Effector CD4-positive, alpha-beta T cell (primary cell): ENCODE data around the gene ZFP92.

ENCODE experiments used
- DNase-seq: peaks from one replicate; pipeline ENCODE4 v3.0.0-alpha.2; 2020

The ZFP92 gene

DNA sequence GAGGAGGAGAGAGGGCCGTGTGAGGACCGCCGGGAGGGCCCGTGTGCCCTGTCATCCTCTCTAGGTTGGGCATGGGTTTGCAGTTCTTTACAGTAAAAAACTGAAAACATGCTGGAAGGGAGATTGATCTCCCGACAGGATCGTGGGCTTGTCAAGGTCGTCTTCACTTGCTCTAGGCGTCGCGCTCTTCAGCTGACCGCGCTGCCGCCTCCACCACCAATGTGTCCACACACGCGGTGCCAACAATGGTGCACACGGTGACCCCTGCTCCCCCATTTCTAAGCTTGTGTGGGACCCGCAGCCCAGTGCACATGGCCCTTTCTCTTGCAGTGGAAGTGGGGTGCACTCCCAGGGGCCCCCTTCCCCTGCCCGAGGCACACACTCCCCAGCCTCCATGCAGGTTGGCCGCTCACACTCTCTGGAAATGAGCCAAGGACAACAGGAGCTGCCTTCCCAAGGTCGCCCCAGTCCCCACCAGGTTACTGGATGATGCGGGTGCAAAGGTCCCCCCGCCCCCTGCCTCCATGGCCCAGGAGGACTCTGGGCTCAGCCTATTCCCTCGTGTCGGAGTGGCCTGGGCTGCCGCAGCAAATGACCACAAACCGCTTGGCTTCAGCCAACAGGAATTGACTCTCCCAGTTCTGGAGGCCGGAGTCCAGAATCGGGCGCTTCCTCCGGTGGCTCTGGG lies 1.7 kb upstream of the ZFP92 start:
- no peak for DNase-seq

DNA sequence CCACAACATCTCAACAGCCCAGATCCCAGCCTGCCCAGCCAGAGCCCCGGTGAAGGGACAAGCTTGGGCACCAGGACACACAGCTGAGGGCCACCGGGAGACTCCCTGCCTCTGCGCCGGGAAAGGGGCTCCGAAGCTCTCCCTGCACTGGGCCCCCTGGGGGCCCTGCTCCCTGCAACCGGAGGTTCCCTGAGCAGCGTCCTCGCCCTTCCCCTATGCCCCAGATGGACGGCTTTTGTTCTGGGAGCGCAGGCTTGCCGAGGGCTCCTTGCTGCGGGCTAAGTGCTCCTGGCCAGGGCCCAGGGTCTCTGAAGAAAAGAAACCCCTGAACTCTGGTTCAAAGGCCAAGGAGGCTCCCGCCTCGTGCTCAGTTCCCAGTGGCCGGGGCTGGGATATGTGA lies 899 bp upstream of the ZFP92 start:
- DNase-seq = no peak

DNA sequence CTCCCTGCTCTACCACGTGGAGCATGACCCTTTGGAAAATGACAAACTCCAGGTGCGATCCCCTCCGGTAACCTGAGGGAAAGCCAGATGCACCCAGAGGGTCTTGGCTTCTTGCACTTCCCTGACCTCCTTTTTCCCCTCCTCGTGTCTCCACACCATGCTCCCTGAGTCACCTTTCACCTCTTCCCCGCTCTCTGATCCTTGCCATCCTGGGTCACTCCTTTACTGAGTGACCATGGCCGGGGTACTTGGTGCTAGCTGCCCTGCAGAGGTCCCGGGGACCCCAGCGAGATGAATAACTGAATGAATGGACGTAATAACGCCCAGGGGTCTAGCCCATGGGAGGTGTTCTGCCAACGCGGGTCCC lies 401 bp upstream of the ZFP92 start:
- DNase-seq = no peak

DNA sequence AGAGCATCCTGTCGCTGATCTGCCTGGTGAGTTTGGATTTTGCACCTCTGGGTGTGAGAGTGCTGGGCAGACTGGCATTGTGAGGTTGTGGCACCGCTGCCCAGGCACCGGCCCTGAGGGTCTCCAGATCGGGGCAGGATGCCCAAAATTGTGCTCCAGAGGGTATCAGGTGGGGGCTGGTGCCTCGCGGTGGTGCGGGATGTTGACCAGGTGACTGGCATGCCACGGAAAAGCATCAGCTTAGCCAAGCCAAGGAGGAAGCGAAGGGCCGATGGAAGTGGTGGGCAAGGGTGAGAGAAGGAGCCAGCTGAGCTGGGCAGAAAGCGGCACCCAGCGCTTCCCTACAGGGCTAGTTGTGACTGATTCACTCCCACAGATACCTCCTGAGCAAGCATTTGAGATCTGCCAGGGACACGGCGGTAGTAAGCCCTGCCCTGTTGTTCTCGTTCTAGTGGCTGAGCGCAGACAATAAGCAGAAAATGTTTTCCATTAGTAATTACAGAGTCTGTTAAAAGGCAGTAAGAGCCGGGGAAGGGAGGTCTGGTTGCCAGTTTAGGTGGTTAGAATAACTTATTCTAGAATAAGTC lies 809 bp downstream of the ZFP92 start:
- DNase-seq = no peak

DNA sequence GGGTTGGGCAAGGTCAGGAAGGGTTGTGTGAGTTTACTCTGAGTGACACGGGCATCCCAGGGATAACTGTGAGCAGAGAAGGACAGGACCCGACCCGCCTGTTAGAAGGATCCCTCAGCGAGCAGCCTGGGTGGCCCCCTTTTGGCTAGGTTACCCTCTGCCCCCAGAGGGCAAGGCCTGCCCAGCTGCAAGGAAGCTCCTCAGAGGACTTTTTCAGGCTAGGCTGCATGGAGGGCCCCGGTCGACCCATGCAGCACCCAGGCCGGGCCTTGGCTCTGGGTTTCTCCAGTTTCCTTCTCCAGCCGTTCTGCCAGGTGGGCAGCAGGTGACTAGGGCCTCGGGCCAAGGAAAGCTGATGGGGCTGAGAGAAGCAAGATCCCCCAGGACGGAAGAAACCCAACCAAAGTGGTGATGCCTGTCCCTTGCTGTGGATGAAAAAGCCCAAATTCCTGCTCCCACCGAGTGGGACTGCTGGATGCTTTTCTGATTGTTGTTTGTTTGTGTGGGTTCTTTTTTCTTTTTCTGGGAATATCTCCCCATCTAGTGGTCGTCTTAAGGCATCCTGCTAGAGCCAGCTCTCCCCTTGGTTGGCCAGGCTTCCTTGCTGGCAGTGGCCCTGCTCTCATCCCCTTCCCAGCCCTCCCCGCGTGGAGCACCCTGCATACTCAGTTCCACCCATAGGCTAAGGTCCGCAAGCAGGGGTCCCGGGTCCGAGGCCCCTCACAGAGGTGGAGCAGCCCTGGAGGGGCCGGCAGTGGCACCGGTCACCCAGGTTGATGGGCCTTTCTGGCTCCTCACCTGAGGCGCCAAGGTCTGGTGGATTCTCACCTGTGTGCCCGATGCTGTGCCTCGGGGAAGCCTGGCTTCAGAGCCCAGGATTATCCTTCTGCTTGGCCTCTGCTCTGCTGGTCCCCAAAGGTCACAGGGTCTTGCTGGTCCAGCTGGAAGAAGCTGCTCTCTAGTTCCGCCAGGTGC lies 1.8 kb downstream of the ZFP92 start:
- no peak for DNase-seq

DNA sequence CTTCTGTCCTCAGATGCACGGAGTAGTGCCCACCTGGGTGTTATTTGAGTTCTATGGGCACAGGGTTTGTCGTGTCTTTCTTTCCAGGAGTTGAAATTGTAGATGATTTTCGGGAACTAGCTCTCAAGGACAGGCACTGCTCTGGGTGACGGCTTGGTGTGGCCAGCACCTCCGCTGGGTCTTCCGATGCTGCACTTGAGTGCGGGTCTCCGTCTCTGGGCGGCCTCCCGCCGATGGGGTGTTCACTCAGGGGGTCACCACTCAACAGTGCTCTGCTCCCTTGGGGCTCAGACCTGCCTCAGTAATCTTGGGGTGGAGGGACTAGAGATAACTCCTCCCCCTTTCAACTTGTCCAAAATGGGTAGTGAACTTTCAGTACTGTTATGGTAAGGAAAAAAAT lies 2.5 kb downstream of the ZFP92 start:
- no peak for DNase-seq

DNA sequence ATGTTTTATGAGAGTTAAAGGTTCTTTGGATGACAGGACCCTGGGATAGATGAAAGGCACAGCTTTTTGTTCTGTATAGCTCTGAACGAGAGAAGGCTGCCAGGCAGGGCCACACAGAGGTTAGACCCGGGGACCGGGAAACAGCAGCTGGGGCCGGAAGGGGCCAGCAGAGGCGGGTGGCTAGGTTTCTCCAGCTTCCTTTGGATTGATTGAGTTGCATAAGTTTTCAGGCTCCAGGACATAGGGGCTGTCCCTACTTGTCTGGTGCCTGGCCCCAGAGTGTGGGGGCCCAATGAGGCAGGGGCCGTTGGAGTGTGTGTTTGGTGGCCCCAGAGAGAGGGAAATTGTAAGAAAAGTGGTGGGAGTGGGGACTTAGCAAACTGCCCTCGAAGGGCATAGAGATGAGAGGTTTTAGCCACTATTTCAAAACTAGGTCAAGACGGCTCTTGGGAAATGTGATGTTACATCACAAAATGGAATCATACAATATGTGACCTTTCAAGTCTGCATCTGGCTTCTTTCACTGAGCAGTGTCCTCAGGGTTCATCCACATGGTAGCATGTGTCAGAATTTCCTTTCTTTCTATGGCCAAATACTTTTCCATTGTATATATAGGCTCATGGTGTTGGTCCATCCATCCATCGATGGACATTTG lies 3.7 kb downstream of the ZFP92 start:
- no peak for DNase-seq

DNA sequence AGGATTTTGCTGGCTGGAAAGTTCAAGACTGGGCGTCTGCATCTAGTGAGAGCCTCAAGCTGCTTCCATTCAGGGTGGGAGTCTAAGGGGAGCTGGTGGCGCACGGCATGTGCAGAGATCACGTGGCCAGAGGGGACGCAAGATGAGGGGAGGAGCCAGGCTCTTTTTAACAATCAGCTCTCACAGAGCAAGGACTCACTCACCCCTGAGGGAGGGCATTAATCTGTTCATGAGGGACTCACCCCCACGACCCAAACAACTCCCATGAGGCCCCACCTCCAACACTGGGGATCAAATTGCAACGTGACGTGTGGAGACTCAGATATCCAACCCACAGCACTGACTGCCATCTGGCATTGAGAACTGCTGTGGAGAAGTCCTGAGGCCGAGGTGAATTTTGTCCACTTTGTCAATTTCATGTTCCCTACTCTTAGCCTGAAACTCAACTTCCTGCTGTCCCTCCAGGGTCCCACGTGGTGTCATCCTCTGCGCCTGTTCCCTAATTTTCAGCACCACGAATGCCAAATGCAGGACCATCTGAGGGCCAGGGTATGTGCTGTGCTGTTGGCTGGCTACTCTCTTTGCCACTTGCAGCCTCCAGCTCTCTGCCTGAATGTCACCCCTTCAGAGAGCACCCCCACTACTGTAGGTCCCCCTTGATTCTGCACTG lies 5.6 kb downstream of the ZFP92 start:
- DNase-seq = no peak

DNA sequence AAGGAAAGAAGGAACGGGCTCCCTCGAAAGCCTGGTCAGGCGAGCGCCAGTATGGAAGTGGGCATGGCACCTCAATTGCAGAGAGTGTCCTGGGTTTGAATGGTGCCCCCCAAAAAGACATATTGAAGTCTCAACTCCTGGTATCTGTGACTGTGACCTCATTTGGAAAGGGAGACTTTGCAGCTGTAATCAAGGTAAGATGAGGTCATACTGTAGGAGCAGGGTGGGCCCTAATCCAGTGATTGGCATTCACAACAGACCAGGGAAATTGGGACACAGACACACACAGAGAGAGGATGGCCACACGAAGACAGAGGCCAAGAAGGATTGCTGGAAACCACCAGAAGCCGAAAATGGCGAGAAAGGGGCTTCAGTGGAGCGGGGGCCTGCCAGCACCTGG lies 6.4 kb downstream of the ZFP92 start:
- DNase-seq = no peak

DNA sequence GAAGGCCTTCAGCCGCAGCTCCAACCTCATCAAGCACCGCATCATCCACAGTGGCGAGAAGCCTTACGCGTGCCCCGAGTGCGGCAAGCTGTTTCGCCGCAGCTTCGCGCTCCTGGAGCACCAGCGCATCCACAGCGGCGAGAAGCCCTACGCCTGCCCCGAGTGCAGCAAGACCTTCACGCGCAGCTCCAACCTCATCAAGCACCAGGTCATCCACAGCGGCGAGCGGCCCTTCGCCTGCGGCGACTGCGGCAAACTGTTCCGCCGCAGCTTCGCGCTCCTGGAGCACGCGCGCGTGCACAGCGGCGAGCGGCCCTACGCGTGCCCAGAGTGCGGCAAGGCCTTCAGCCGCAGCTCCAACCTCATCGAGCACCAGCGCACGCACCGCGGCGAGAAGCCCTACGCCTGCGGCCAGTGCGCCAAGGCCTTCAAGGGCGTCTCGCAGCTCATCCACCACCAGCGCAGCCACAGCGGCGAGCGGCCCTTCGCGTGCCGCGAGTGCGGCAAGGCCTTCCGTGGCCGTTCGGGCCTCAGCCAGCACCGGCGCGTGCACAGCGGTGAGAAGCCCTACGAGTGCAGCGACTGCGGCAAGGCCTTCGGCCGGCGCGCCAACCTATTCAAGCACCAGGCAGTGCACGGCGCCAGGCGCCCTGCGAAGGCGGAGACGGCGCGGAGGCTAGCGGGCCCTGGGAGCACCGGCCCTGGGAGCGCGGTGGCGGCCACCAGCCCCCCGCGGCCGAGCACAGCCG lies 9.8 kb downstream of the ZFP92 start:
- DNase-seq = no peak

DNA sequence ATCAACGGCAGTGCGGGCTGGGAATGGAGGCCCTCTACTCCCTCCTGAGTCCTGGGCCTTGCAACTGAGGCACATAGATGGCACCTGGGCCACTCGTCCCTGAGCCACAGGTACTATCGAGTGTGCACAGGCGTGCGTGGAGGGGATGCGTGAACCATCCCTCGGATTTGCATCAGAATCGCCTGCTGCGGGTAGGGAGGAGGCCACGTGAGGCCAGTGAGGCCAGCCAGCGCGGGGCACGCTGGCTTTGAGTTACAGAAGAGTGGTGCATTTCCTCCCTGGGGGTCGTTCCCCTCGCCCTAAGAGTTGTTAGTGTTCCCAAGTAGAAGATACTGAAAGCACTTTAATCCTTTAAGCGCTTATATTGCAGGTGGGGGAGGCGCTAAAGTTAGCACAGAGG lies 10.6 kb downstream of the ZFP92 start:
- DNase-seq = no peak

DNA sequence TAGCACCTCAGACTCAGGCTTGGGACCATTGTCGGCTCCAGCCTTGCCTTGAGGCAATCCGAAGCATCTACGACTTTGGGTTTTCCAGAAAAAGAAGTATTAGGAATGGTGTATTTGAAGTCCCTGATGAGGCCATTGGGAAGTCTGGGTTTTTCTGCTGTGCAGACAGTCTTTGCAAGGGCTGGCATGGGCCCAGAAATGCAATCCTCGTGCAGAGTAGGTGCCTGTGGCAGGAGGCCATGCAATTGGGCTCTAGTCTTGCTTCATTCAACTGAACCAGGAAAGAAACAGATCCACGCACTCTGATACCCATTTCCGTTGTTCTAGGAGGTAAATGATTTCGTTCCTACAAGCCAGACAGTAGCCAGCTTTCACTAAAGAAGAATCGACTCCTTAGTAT lies 12.4 kb downstream of the ZFP92 start:
- DNase-seq = no peak

DNA sequence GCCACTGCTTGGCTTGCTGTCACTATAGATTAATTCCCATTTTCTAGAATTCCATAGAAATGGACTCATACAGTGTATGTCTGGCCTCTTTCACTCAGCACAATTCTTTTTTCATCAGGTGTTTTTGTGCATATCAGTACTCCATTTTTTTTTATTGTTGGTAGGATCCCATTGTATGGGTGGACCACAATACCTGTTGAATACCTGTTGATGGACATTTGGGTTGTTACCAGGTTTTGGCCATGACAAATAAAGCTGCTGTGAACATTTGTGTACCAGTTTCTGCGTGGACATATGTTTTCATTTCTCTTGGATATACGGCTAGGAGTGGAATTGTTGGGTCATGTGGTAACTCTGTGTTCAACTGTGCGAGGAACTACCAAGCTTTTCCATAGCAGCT lies 14.9 kb downstream of the ZFP92 start:
- no peak for DNase-seq

DNA sequence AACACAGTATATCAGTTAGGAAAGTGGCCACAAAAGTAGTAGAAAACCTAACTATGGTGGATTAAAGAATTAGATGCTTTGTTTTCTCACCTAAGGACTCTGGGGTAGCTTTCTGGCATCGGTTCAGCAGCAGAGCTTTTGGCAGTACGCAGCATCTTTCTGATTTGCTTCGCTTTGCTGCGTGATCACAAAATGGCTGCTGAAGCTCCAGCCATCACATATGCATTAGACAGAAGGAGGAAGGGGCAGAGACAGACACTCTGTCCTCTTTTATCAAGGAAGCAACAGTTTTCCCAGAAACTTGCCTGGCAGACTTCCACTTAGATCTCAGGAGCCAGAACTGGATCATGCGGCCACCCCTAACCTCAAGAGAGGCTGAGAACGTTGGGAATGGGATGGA lies 19.5 kb downstream of the ZFP92 start:
- DNase-seq = no peak

DNA sequence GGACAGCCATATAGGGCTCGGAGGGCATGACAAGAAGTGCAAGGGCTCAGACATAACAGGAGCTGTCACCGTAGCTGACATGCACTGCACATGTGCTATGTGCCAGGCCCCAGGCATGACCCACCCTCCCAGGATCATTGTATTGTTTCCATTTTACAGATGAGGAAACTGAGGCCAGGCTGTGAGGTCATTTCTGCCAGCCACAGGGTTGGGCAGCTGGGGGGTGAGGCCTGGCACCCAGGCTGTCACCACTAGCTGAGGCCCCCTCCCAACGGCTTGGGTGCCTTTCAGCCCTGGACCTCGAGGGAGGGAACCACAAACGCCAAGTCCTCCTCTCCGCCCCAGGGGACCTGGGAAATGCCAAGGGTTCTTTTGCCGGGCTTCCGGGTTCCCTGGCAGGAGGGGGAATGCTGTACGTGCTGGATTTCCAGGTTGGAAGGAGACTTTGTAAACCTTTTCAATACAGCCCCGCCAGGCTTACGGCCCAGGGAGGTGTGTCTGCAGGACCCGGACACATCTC lies 21.9 kb downstream of the ZFP92 start:
- DNase-seq = no peak

DNA sequence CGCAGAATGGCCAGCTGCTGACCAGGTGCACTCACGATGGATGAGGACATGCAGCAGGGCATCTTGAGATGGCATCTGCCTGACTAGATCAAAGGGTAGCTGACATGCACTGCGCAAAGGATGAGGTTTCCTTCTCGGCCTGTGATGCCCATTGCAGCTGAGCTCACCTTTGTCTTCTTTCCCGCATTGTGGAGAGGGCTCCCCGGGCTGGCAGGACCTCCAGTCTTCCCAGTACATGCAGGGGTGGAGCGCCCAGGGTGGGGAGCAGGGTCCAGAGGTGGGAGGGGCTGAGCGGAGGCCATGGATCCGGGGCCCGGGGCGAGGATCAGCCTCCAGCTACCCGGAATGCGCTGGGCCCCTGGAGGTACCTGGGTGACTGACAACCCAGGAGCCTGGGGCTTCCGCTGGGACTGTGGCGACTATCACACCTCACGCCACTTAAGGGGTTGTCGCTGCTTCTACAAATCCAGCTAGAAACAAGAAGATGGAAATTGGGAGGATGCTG lies 22.6 kb downstream of the ZFP92 start:
- DNase-seq = no peak

DNA sequence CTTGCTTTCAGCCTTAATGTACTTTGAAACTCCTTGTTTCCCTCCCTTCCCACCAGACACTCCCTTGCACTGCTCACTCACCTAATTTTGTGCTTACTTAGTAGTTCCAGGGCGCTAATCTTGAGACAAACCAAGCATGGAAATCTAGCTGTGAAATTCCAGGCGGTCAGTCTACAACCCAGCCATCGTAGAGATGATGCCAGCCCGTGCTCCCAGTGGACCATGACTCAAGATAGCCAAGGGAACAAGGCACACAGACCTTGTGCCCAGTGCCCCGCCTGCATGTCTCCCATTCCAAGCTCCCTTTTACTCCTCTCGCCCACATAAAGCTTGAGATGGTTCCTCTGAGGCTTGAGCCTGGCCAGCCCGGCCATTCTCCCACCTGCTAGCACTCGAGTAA lies 23.5 kb downstream of the ZFP92 start:
- DNase-seq = no peak

DNA sequence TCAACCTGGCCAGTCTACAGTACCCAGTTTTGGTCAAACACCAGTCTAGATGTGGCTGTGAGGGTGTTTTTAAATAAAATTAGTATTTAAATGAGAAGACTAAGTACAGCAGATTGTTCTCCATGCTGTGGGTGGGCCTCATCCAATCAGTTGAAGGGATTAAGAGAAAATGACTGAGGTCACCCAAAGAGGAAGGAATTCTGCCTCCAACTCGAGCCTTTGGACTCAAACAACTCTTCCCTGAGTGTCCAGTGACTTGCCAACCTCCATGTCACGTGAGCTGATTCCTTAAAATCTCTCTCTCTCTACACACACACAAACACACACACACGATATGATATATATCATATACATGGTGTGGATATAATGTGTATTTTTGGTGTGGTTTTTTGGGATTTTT lies 24.6 kb downstream of the ZFP92 start:
- no peak for DNase-seq

DNA sequence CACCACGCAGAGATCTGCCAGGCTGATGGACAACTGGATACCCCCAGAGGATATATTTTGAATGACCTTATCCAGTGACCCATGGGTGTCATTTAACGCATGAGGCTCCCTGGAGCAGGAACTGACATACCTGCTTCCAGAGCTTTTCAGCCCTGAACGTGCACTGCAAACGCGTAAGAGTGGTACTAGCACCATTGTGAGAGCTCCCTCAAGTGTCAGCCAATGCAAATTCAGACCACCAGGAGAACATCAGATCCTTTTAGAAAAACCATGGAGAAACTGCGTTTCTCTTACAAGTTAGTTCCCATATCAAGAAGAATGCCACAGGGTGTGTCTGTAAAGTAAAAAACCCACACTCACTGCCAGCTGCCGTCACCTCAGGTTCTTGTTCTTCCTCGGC lies 27.3 kb downstream of the ZFP92 start:
- no peak for DNase-seq

DNA sequence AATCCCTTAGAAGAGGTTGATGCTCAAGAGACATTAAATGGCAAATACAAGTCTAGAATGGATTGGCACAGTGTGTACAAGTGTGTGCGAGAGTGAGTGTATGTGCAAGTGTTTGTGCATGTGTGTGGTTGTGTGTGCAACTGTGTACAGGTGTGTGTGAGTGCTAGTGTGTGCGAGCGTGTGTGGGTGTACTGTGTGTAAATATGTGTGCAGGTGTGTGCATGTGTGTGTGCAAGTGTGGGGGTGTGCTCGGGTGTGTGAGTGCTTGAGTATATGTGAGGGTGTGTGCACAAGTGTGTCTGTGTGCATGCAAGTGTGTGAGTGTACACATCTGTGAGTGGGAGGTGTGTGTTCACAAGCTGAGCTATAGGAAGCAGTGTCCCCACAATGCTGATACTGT lies 28.7 kb downstream of the ZFP92 start:
- DNase-seq = no peak

DNA sequence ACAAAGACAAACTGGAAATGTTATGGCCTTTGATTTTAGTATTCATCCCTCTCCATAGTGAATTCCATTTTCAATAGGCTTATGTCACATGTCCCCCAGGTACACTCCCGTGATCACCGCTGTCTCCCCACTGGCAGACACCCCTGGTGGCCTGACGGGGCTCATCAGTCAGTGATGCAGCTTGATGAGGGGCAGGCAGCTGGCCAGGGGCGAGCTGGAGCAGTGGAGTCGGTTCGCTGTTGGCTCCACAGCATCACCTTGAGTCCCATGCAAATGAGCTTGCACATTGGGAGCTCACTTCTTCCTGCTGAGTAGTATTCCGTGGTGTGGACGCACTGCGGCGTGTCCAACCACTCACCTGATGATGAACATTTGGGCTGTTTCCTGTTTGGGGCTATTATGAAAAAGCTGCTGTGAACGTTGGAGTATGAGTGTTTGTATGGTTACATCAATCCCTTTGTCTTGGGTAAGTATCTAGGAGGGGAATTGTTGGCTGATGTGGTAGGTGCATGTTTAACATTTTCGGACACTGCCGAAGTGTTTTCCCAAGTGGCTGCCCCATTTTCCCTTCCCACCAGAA lies 29.4 kb downstream of the ZFP92 start:
- DNase-seq = no peak
